SK-N-SH (cell line): ENCODE data around the gene ENTPD1. TPM values are rescaled to one million over a fixed set of nuclear protein-coding genes. Genes with fewer than 3 reads are reported as not detected.

Experiments used
- CTCF ChIA-PET: fragments of 300-600, 350-600 bp; formaldehyde crosslinking; extraction: SDS; loops from one replicate; lab custom pipeline; 2021; lab: Yijun Ruan, JAX
- POLR2A ChIA-PET: fragments of 350-600 bp; sonication (Branson Sonifier 250); formaldehyde crosslinking; extraction: SDS; loops from one replicate; lab custom pipeline; 2020; ENCODE audit warnings: antibody characterized with exemption, inconsistent platforms; lab: Yijun Ruan, JAX
- DNase-seq: peaks from one replicate; pipeline ENCODE4 v3.0.0; 2012
- H2AFZ ChIP-seq: fragments of 200-600 bp; sonication (generic); 2 replicates; pipeline ENCODE4 v1.8.1; 2016; ENCODE audit warnings: antibody characterized with exemption, mild to moderate bottlenecking, low read depth
- H3F3A ChIP-seq: fragments of 200-600 bp; sonication (generic); replicated peaks from 2 replicates; pipeline ENCODE3; 2016; ENCODE audit warnings: antibody characterized with exemption, mild to moderate bottlenecking; ENCODE audit not compliant: insufficient read depth
- H3K27ac ChIP-seq, 2 experiments: fragments of 200-500 bp in 1 of 2; fragments of 200-600 bp in 1 of 2; sonication (Bioruptor generic) in 1 of 2; sonication (generic), shearing (Covaris generic) in 1 of 2; 2 replicates each; pipeline versions ENCODE4 v1.5.1 to v1.6.1; 2014 to 2016; ENCODE audit warnings: low read depth in 2 of 2, inconsistent platforms in 1 of 2, low read length in 1 of 2, mild to moderate bottlenecking in 1 of 2, mixed read lengths in 1 of 2
- H3K27me3 ChIP-seq: fragments of 200-600 bp; sonication (generic), shearing (Covaris generic); 2 replicates; pipeline ENCODE4 v1.6.1; 2016; ENCODE audit warnings: mixed run types; ENCODE audit not compliant: insufficient read depth
- H3K36me3 ChIP-seq, 2 experiments: fragments of 200-500 bp in 1 of 2; fragments of 200-600 bp in 1 of 2; sonication (Bioruptor generic) in 1 of 2; sonication (generic) in 1 of 2; replicated peaks in 1 of 2; 2 replicates each; pipeline versions ENCODE3 to v1.5.1; 2014 to 2016; ENCODE audit warnings: low read length in 1 of 2, mild to moderate bottlenecking in 1 of 2; ENCODE audit not compliant: insufficient read depth in 2 of 2, control insufficient read depth in 1 of 2
- H3K4me1 ChIP-seq, 2 experiments: fragments of 200-500 bp in 1 of 2; fragments of 200-600 bp in 1 of 2; sonication (Bioruptor generic) in 1 of 2; sonication (generic), shearing (Covaris generic) in 1 of 2; 2 replicates each; pipeline versions ENCODE4 v1.5.1 to v1.6.1; 2014 to 2016; ENCODE audit warnings: low read depth in 1 of 2, low read length in 1 of 2, mixed run types in 1 of 2; ENCODE audit not compliant: insufficient read depth in 2 of 2, control insufficient read depth in 1 of 2
- H3K4me2 ChIP-seq: fragments of 200-600 bp; sonication (generic), shearing (Covaris generic); 2 replicates; pipeline ENCODE4 v1.6.1; 2017; ENCODE audit warnings: mixed run types
- H3K4me3 ChIP-seq, 2 experiments: fragments of 200-500 bp in 1 of 2; fragments of 200-600 bp in 1 of 2; sonication (Bioruptor generic) in 1 of 2; sonication (generic), shearing (Covaris generic) in 1 of 2; 2 replicates each; pipeline versions ENCODE4 v1.5.1 to v1.8.1; 2014 to 2016; ENCODE audit warnings: low read depth in 2 of 2, inconsistent platforms in 1 of 2, low read length in 1 of 2, mild to moderate bottlenecking in 1 of 2, mixed read lengths in 1 of 2, moderate library complexity in 1 of 2
- H3K79me2 ChIP-seq: fragments of 200-600 bp; sonication (generic); 2 replicates; pipeline ENCODE4 v1.8.1; 2017; ENCODE audit warnings: mild to moderate bottlenecking; ENCODE audit not compliant: insufficient read depth
- H3K9ac ChIP-seq: fragments of 200-600 bp; sonication (generic); 2 replicates; pipeline ENCODE4 v1.6.1; 2017; ENCODE audit warnings: mixed run types
- H3K9me2 ChIP-seq: fragments of 200-600 bp; sonication (generic); 2 replicates; pipeline ENCODE4 v1.6.1; 2017; ENCODE audit warnings: mixed run types
- H3K9me3 ChIP-seq: fragments of 200-600 bp; sonication (generic); 2 replicates; pipeline ENCODE4 v1.6.1; 2017; ENCODE audit warnings: mixed run types, mild to moderate bottlenecking, moderate library complexity
- H4K20me1 ChIP-seq: fragments of 200-600 bp; sonication (generic); 2 replicates; pipeline ENCODE4 v1.6.1; 2017; ENCODE audit warnings: mild to moderate bottlenecking, mixed run types; ENCODE audit not compliant: insufficient read depth
- CTCF ChIP-seq: fragments of 200-600 bp; sonication (generic); IDR thresholded peaks from 2 replicates; pipeline ENCODE4 v1.6.1; 2017; ENCODE audit warnings: antibody characterized with exemption, mild to moderate bottlenecking, moderate library complexity
- ELF1 ChIP-seq: IDR thresholded peaks from 2 replicates; pipeline ENCODE4 v1.4.0; 2012
- EP300 ChIP-seq, 2 experiments: IDR thresholded peaks; 2 replicates each; pipeline versions ENCODE4 v1.4.0 to v1.6.1; 2012; ENCODE audit warnings: borderline replicate concordance in 1 of 2, low read depth in 1 of 2, low read length in 1 of 2
- FOXJ3 ChIP-seq: sonication (generic); formaldehyde crosslinking; IDR thresholded peaks from 2 replicates; pipeline ENCODE4 v1.5.1; 2020; ENCODE audit warnings: mild to moderate bottlenecking, missing genetic modification reagents
- MAX ChIP-seq: IDR thresholded peaks from 2 replicates; pipeline ENCODE4 v1.4.0; 2012; ENCODE audit warnings: low read depth
- MEF2A ChIP-seq: IDR thresholded peaks from 2 replicates; pipeline ENCODE4 v1.4.0; 2012; ENCODE audit warnings: low read depth, borderline replicate concordance
- NFIC ChIP-seq: IDR thresholded peaks from 2 replicates; pipeline ENCODE4 v1.4.0; 2012; ENCODE audit warnings: borderline replicate concordance
- NRF1 ChIP-seq: IDR thresholded peaks from 2 replicates; pipeline ENCODE4 v1.6.1; 2012; ENCODE audit warnings: low read depth, mild to moderate bottlenecking, low read length
- PBX3 ChIP-seq: IDR thresholded peaks from 2 replicates; pipeline ENCODE4; 2012
- POLR2AphosphoS5 ChIP-seq: IDR thresholded peaks from 2 replicates; pipeline ENCODE4 v1.6.1; 2012; ENCODE audit warnings: low read depth, low read length
- RAD21 ChIP-seq: IDR thresholded peaks from 2 replicates; pipeline ENCODE4 v1.6.1; 2012; ENCODE audit warnings: mild to moderate bottlenecking, low read length
- RFX5 ChIP-seq: IDR thresholded peaks from 2 replicates; pipeline ENCODE4 v1.6.1; 2012; ENCODE audit warnings: mild to moderate bottlenecking, improper control_type of control experiment, low read length
- RXRA ChIP-seq: IDR thresholded peaks from 2 replicates; pipeline ENCODE4 v1.4.0; 2012; ENCODE audit warnings: low read depth, mild to moderate bottlenecking, borderline replicate concordance
- TAF1 ChIP-seq: IDR thresholded peaks from 2 replicates; pipeline ENCODE4 v1.6.1; 2012; ENCODE audit warnings: low read depth, mild to moderate bottlenecking, low read length, moderate library complexity, borderline replicate concordance
- TEAD4 ChIP-seq: IDR thresholded peaks from 2 replicates; pipeline ENCODE4 v1.4.0; 2012; ENCODE audit warnings: mild to moderate bottlenecking, borderline replicate concordance; ENCODE audit not compliant: insufficient read depth
- whole genome bisulfite sequencing: methylation state at CpG from one replicate; pipeline ENCODE4 v1.1.6; 2017; ENCODE audit warnings: low lambda C conversion rate; 5-methylcytosine and 5-hydroxymethylcytosine counted together
- polyA plus RNA-seq, 3 experiments: library from polyadenylated mRNA; depleted of rRNA; stranded (reverse); fragments of >200 nt; gene quantifications; 2 replicates each; pipeline ENCODE4 v1.2.3, GENCODE V29; 2012
- TF ChIP-seq, protein P1 (sequence below): IDR thresholded peaks from 2 replicates; pipeline ENCODE4 v1.4.0; 2012; ENCODE audit warnings: low read depth, borderline replicate concordance

Gene ENTPD1
- polyA plus RNA-seq, 1 of the 3 experiments (the other 2 are of a cell fraction): 0.02 TPM

GRCh38 chr10:95819620-95820329 is 63.8 kb downstream of the ENTPD1 start:
- Histone ChIP-seq H3K4me1 (no peaks in the 10 kb centered on the region), H3K9ac (no peak overlapping the region), H3K9me2 (no peaks in the 10 kb centered on the region), H4K20me1 (no peaks in the 10 kb centered on the region), H3K79me2 (no peaks in the 10 kb centered on the region), H3K9me3 (no peaks in the 10 kb centered on the region), H2AFZ (no peak overlapping the region), H3K4me2 (no peak overlapping the region), H3K36me3 (no peaks in the 10 kb centered on the region), H3K27me3 (0 out of 2 replicates have a peak, but pooled peaks cover 4% of the 10 kb centered on the region), H3K27ac (no peak overlapping the region), H3F3A (no peaks in the 10 kb centered on the region), H3K4me3 (no peak overlapping the region)
- TF ChIP-seq ELF1 (no peak), RFX5 (no peak), MEF2A (no peak), NFIC (no peak), CTCF (no peak), TAF1 (no peak), NRF1 (no peak), POLR2AphosphoS5 (no peak), MAX (no peak), PBX3 (no peak), RXRA (no peak), EP300 (IDR thresholded peaks at IDR 0.05; ENCODE audit: borderline replicate concordance in 1 of 2, low read depth in 1 of 2, low read length in 1 of 2) (no peak), TEAD4 (no peak), FOXJ3 (CRISPR knock-in tag) (no peak), RAD21 (no peak)
- TF ChIP-seq, protein P1, sequence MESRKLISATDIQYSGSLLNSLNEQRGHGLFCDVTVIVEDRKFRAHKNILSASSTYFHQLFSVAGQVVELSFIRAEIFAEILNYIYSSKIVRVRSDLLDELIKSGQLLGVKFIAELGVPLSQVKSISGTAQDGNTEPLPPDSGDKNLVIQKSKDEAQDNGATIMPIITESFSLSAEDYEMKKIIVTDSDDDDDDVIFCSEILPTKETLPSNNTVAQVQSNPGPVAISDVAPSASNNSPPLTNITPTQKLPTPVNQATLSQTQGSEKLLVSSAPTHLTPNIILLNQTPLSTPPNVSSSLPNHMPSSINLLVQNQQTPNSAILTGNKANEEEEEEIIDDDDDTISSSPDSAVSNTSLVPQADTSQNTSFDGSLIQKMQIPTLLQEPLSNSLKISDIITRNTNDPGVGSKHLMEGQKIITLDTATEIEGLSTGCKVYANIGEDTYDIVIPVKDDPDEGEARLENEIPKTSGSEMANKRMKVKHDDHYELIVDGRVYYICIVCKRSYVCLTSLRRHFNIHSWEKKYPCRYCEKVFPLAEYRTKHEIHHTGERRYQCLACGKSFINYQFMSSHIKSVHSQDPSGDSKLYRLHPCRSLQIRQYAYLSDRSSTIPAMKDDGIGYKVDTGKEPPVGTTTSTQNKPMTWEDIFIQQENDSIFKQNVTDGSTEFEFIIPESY: no peak
- ChIA-PET CTCF (interaction anchor here (2.0 kb wide), 1 partner anchor 22 kb away, joined by 6 read pairs; no protein-coding TSS in a partner anchor), POLR2A (no interaction called here)
- DNase-seq: no peak
- 1% methylated on average over 2 of the region's 2 CpGs for WGBS
